BE2C (cell line): ENCODE measurements around the gene RALGPS1.

ENCODE experiments used
- DNase-seq: peaks from one replicate; pipeline ENCODE4 v3.0.0-alpha.2; 2020
- H3K27me3 ChIP-seq: fragments of 250-450 bp; sonication (Bioruptor Pico); 2 replicates; pipeline ENCODE4 v1.5.1; 2020; ENCODE audit warnings: mild to moderate bottlenecking
- H3K36me3 ChIP-seq: fragments of 250-450 bp; sonication (Bioruptor Pico); 2 replicates; pipeline ENCODE4 v1.5.1; 2020; ENCODE audit warnings: mild to moderate bottlenecking
- H3K4me1 ChIP-seq: fragments of 250-450 bp; sonication (Bioruptor Pico); 2 replicates; pipeline ENCODE4 v1.5.1; 2020
- H3K4me3 ChIP-seq: 2 replicates; pipeline ENCODE4 v1.5.1; 2011; ENCODE audit warnings: low read depth, low read length
- H3K9me3 ChIP-seq: fragments of 250-450 bp; sonication (Bioruptor Pico); 2 replicates; pipeline ENCODE4 v1.5.1; 2020
- TF ChIP-seq, protein P1 (sequence below): IDR thresholded peaks from 2 replicates; pipeline ENCODE4 v1.5.1; 2012; ENCODE audit warnings: mild to moderate bottlenecking, low read depth, low read length

RALGPS1 gene

DNA sequence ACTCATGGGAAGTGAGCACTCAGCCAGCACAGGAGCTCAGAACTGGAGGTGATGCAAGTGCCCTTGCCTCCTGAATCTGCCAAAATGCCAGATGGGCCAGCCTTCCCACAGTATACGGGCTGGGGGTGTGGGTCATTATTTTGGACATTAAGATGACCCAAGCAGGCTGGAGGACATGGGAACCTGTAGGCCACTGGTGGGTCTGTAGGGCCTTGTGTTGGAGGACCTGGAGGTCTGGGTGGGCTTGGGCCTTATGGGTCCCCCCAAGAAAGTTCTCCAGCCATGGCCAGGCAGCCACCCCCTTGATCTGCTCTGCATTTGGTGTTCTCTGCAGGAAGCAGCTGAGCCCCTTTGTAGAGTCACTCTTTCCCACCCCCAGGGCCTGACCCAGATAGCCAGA is 278.9 kb downstream of the RALGPS1 start:
- Histone ChIP-seq H3K4me3 (no peak overlapping the region), H3K27me3 (no peaks in the 10 kb centered on the region), H3K9me3 (no peaks in the 10 kb centered on the region), H3K4me1 (no peaks in the 10 kb centered on the region; the same call in 1 of the 2 replicates), H3K36me3 (no peaks in the 10 kb centered on the region)
- TF ChIP-seq, protein P1, sequence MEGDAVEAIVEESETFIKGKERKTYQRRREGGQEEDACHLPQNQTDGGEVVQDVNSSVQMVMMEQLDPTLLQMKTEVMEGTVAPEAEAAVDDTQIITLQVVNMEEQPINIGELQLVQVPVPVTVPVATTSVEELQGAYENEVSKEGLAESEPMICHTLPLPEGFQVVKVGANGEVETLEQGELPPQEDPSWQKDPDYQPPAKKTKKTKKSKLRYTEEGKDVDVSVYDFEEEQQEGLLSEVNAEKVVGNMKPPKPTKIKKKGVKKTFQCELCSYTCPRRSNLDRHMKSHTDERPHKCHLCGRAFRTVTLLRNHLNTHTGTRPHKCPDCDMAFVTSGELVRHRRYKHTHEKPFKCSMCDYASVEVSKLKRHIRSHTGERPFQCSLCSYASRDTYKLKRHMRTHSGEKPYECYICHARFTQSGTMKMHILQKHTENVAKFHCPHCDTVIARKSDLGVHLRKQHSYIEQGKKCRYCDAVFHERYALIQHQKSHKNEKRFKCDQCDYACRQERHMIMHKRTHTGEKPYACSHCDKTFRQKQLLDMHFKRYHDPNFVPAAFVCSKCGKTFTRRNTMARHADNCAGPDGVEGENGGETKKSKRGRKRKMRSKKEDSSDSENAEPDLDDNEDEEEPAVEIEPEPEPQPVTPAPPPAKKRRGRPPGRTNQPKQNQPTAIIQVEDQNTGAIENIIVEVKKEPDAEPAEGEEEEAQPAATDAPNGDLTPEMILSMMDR, result no peak
- no peak for DNase-seq

DNA sequence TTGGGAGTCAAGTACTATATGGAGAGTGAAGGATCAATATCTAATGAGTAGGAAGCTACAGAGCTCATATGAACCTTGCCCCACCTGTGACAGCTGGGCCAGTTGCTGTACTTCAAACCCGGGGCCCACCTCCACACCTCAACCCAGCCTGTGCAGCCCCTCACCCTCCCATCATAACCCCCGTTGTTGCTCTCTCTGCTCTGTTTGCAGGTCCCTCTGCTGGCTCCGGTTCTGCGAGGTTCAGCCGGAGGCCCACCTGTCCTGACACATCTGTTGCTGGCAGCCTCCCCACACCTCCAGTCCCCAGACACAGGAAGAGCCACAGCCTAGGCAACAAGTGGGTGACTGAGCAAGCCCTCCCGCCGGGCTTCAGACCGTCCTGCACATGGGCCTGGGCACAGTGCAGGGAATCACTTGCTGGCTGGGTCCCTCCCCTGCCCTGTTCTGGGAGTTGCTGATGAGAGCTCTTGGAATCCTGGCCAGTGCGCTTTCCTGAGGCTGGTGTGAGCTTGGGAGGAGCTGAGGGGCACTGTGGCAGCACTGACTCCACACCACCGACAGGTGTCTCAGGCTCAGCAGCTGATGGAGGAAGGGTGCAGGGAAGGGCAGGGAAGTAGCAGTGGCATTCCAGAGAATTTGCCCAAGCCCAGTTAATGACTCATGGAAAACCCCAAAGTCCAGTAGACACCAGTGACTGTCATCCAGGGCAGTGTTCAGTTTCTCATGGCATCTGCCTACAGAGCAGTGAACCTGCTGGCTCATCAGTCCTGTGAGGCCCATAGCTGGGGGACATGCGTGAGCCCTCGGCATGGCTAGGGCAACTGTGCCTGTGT is 280.5 kb downstream of the RALGPS1 start:
- TF ChIP-seq, protein P1, result no peak
- Histone ChIP-seq H3K9me3 (no peaks in the 10 kb centered on the region), H3K4me1 (peaks cover 3% of the 10 kb centered on the region; the same call in 1 of the 2 replicates), H3K27me3 (no peaks in the 10 kb centered on the region), H3K36me3 (no peaks in the 10 kb centered on the region), H3K4me3 (no peak overlapping the region)
- DNase-seq, result no peak

DNA sequence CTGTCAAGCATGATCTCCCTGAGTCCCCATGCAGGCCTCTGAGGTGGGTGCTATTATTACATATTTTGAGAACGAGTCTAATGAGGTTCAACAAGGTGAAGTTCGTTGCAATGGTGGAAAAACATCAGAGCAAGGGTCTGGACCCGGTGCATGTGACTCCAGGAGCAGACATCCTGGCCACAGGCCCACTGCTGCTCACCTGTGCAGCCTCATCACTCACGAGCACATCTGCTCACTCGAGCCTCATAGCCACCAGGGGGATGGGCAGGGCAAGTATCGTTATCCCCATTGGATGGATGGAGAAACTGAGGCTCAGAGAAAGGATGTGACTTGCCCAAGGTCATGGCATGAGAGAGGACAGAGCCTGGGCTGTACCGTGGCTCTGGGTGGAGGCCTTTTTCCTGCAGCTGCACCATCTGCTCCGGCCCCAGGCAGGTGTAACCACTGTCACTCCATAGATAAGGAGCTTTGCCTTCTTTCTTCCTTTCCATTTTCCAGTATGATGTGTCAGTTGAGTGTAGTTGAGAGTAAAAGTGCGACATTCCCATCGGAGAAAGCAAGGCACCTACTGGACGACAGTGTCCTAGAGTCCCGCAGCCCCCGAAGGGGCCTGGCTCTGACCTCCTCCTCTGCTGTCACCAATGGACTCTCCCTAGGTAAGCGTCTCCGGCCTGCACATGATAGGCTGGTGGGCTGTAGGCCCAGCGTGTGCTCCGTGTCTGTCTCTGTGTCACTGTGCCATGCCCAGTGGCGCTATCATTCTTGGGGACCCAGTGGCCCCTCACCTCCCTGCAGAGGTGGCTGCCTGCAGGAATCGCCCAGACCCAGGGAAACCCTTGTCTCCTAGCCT is 281.6 kb downstream of the RALGPS1 start:
- DNase-seq, result no peak
- TF ChIP-seq, protein P1, result no peak
- no peaks in the 10 kb centered on the region for H3K27me3 ChIP-seq
- no peak overlapping the region for H3K4me3 ChIP-seq
- H3K4me1 ChIP-seq, result peaks cover 3% of the 10 kb centered on the region; the same call in 1 of the 2 replicates
- H3K36me3 ChIP-seq, result no peaks in the 10 kb centered on the region
- H3K9me3 ChIP-seq, result no peaks in the 10 kb centered on the region

DNA sequence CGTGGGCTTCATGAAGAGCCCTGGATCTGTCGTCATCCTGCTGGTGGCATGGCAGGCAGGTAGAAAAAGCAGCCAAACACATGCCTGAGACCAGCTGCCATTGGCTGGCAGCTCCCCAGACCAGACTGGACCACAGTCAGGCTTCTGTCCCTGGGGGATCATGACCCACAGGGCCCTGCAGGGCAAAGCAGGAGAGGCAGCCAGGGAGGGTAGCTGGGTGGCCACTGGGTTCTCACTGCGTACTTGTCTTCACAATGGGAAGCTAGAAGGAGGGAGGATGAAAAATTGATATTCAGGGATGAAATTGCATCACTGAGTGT is 282.2 kb downstream of the RALGPS1 start:
- TF ChIP-seq, protein P1, result no peak
- DNase-seq, result no peak

DNA sequence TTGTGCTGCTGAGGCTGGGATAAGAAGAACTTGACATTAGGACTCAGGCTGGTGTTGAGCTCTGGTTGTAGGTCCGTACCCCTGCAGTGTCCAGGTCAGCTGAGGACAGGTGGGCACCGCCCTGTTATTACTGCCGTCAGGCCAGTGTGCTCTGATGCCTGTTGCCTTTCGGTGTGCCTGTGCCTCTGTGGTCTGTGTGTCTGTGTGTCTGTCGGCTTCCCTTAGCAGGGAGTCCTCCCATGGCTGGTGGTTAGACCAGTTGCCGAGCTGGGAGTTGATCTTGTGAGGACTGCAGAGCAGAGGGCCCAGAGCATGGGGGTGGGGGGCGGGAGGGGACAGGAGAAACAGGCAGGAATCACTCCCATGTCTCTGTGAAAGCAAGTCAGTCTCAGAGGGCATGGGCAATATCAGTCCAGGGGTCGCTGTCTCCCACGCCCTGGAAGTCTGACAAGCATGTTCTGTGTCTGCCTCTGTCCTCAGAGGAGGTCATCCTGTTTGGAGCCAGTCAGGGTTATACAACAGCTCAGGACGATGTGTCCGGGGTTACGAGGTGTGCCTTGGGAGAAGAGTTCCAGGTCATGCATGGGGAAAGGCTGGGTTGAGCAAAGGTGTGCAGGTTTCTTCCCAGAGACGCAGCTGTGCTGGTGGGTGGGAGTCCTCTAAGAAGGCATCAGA is 282.7 kb downstream of the RALGPS1 start:
- H3K36me3 ChIP-seq, result no peaks in the 10 kb centered on the region
- H3K27me3 ChIP-seq, result no peaks in the 10 kb centered on the region
- no peaks in the 10 kb centered on the region for H3K9me3 ChIP-seq
- H3K4me3 ChIP-seq, result no peak overlapping the region
- H3K4me1 ChIP-seq, result peaks cover 3% of the 10 kb centered on the region; the same call in 1 of the 2 replicates
- no peak for DNase-seq
- TF ChIP-seq, protein P1, result no peak

More for the DNA sequence above, 282.2 kb downstream of the RALGPS1 start:
- Histone ChIP-seq H3K4me3 (no peak overlapping the region), H3K4me1 (peaks cover 3% of the 10 kb centered on the region; the same call in 1 of the 2 replicates), H3K27me3 (no peaks in the 10 kb centered on the region), H3K36me3 (no peaks in the 10 kb centered on the region), H3K9me3 (no peaks in the 10 kb centered on the region)
